Lower lobe of right lung (tissue), 2 donors: ENCODE data around the gene MICAL2. TPM values are rescaled to one million over a fixed set of nuclear protein-coding genes. Genes with fewer than 3 reads are reported as not detected.
A peak's percentile ranks its signal among the peaks of the same experiment; 100 is the strongest.

Source experiments
- ATAC-seq, 2 donors: fragments of 200-7000 bp; cut with Tn5 transposase; one replicate each; pipeline ENCODE4 v1.9.1; 2020 to 2022; ENCODE audit warnings: mild to moderate bottlenecking in 2 of 2, moderate library complexity in 2 of 2
- DNase-seq: peaks from one replicate; pipeline ENCODE4 v3.0.0-alpha.2; 2020
- H3K27ac ChIP-seq: fragments of 200-600 bp; one replicate; pipeline ENCODE4 v1.8.0; 2022
- H3K27me3 ChIP-seq: fragments of 200-600 bp; one replicate; pipeline ENCODE4 v1.8.0; 2022; ENCODE audit warnings: low read depth
- H3K36me3 ChIP-seq: fragments of 200-600 bp; one replicate; pipeline ENCODE4 v1.8.0; 2022; ENCODE audit warnings: mild to moderate bottlenecking
- H3K4me1 ChIP-seq: fragments of 200-600 bp; one replicate; pipeline ENCODE4 v1.8.0; 2022
- H3K4me3 ChIP-seq: fragments of 200-600 bp; one replicate; pipeline ENCODE4 v1.8.0; 2022; ENCODE audit warnings: mild to moderate bottlenecking
- H3K9me3 ChIP-seq: fragments of 200-600 bp; one replicate; pipeline ENCODE4 v1.8.0; 2022
- intact Hi-C: fragments of 100-400 bp; cut with DNase I; formaldehyde crosslinking; loops from one replicate; pipeline ENCODE4 v1.11.0; 2022
- total RNA-seq: library from RNA; stranded (reverse); fragmentation: NEBNext Ultra II Directional; extraction: Animal tissue kit (Norgen Biotek cat#: 25700); gene quantifications from one replicate; pipeline ENCODE4 v1.2.1, GENCODE V29; 2021
- TF ChIP-seq, protein P1 (sequence below): fragments of 200-600 bp; IDR thresholded peaks from one replicate; pipeline ENCODE4 v1.8.0; 2022; ENCODE audit warnings: antibody characterized with exemption, mild to moderate bottlenecking
- donor health status: DM: no; HTN: yes; CAD: no; lungs with severe emphysema.

MICAL2 gene
- total RNA-seq, 1 donor from 2014 or later, result 127 TPM

DNA sequence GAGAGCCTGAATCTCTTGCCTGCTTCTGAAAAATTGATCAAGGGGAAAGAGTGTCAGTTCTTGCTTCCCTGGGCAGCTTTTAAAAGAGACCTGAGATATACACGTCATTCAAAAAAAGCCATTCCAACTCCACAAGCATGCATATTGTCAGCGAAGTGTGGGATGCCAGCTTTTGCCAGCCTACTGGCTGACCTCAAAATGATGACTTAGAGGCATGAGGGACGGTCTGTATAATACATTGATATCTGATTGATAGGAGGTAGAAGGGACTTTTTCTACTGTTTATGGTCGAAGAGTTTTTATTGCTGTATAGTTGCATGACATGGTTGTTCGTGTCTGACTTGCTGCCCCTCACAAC is 126.3 kb downstream of the MICAL2 start:
- Histone ChIP-seq H3K4me1 (peaks cover 34% of the 10 kb centered on the region), H3K4me3 (no peak overlapping the region), H3K36me3 (peaks cover 27% of the 10 kb centered on the region), H3K9me3 (no peaks in the 10 kb centered on the region), H3K27me3 (no peaks in the 10 kb centered on the region), H3K27ac (peak overlapping the region; percentile 54)
- intact Hi-C loops, result no loop called here
- no peak for ATAC-seq
- DNase-seq, result no peak
- TF ChIP-seq, protein P1, sequence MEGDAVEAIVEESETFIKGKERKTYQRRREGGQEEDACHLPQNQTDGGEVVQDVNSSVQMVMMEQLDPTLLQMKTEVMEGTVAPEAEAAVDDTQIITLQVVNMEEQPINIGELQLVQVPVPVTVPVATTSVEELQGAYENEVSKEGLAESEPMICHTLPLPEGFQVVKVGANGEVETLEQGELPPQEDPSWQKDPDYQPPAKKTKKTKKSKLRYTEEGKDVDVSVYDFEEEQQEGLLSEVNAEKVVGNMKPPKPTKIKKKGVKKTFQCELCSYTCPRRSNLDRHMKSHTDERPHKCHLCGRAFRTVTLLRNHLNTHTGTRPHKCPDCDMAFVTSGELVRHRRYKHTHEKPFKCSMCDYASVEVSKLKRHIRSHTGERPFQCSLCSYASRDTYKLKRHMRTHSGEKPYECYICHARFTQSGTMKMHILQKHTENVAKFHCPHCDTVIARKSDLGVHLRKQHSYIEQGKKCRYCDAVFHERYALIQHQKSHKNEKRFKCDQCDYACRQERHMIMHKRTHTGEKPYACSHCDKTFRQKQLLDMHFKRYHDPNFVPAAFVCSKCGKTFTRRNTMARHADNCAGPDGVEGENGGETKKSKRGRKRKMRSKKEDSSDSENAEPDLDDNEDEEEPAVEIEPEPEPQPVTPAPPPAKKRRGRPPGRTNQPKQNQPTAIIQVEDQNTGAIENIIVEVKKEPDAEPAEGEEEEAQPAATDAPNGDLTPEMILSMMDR, result no peak

DNA sequence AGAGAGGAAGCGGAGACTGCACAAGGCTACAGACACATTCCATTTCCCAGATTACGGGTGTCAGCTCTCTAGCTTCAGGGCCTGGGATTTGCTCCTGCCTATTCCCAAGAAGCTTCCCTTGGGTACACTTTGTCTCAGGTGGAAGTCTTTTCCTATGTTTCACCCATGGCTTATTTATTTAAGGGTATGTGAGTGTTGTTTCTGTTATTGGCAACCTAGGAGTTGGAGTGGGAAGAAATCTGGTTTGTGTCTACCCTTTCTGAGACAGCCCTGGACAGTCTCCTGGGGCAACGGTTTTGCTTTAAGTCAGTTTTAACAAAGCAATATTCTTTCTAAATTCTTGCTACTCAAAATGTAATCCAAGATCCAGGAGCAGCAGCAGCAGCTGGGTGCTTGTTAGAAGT is 127.0 kb downstream of the MICAL2 start:
- Histone ChIP-seq H3K27me3 (no peaks in the 10 kb centered on the region), H3K9me3 (no peaks in the 10 kb centered on the region), H3K36me3 (peaks cover 21% of the 10 kb centered on the region), H3K4me1 (peaks cover 34% of the 10 kb centered on the region), H3K4me3 (no peak overlapping the region), H3K27ac (peak overlapping the region; percentile 54)
- ATAC-seq (peak in 1 of 2 donors; percentile 12), DNase-seq (no peak)
- TF ChIP-seq, protein P1, result no peak
- intact Hi-C loops, result no loop called here

DNA sequence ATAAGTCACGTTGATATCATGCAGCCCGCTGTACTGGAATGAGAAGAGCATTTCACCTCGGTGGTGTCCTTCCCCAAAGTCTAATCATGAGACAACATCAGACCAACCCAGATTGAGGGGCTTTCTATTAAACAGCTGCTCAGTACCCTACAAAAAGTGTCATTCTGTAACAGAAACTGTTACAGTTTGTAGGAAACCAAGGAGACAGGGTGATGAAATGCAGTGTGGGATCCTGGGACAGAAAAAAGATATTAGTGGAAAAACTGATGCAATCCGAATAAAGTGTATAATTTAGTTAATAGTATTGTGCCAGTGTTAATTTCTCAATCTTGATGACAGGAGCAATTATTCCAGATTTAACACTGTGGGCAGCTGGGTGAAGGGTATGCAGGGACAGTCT is 128.0 kb downstream of the MICAL2 start:
- DNase-seq (no peak), ATAC-seq (no peak)
- Histone ChIP-seq H3K4me1 (peaks cover 34% of the 10 kb centered on the region), H3K36me3 (peaks cover 20% of the 10 kb centered on the region), H3K9me3 (no peaks in the 10 kb centered on the region), H3K27me3 (no peaks in the 10 kb centered on the region), H3K27ac (peak overlapping the region; percentile 54), H3K4me3 (no peak overlapping the region)
- intact Hi-C loops, result no loop called here
- TF ChIP-seq, protein P1, result no peak

DNA sequence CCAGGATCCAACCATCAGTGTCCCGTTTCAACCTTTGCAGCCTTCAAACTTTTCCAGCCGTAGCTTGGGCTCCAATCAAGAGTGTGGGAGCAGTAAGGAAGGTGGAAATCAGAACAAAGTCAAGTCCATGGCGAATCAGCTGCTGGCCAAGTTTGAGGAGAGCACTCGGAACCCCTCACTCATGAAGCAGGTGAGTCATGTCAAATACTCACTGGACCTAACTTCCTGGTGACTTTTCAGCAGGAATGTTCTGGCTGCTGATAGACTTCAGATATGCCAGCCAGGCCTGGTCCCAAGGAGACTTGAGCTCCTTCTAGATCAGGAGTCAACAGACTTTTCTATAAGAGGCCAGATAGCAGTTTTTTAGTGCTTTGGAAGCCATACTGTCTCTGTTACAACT is 129.0 kb downstream of the MICAL2 start:
- H3K27ac ChIP-seq, result peak overlapping the region; percentile 54
- DNase-seq (peak; percentile 74), ATAC-seq (peak; percentile 86 to 88)
- H3K27me3 ChIP-seq, result no peaks in the 10 kb centered on the region
- H3K36me3 ChIP-seq, result peaks cover 22% of the 10 kb centered on the region
- no peak overlapping the region for H3K4me3 ChIP-seq
- TF ChIP-seq, protein P1, result no peak
- peaks cover 34% of the 10 kb centered on the region for H3K4me1 ChIP-seq
- H3K9me3 ChIP-seq, result no peaks in the 10 kb centered on the region
- intact Hi-C loops, result no loop called here

DNA sequence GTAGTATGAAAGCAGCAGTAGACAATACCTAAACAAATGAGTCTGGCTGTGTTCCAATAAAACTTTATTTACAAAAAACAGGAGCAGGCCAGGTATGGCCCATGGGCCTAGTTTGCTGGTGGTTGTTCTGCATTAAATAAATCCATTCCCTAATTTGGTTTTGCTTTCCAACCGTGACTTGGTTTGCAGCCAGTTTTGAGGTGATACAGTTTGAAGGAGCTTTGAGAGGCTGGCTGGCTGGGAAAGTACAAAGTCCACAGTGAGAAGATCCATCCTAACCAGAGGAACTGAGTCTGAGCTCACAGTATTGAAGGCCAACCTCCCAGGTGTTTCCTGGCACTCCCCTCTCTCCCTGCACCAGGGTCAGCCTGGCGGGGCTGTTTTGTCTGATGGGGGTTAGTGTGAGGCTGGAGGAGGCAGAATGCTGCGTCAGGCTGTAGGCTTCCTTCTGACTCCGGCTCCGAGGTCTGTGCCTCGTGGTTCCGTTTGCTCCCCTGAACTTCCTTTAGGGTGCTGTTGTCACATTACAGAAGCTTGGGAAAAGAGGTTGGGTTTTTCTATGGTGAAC is 129.5 kb downstream of the MICAL2 start:
- Histone ChIP-seq H3K4me1 (peaks cover 34% of the 10 kb centered on the region), H3K4me3 (no peak overlapping the region), H3K27ac (peak overlapping the region; percentile 54), H3K9me3 (no peaks in the 10 kb centered on the region), H3K27me3 (no peaks in the 10 kb centered on the region), H3K36me3 (peaks cover 22% of the 10 kb centered on the region)
- DNase-seq, result no peak
- intact Hi-C loops, result no loop called here
- ATAC-seq, result no peak
- TF ChIP-seq, protein P1, result no peak
